DND-41 (cell line): ENCODE results near the gene EIF2B4.

Source experiments
- EZH2 ChIP-seq: IDR thresholded peaks from 3 replicates; pipeline ENCODE4 v1.6.1; 2012; ENCODE audit warnings: borderline replicate concordance, low read depth, mild to moderate bottlenecking, moderate library complexity, low read length, inconsistent platforms; ENCODE audit not compliant: severe bottlenecking
- TF ChIP-seq, protein P1 (sequence below): IDR thresholded peaks from 2 replicates; pipeline ENCODE4 v1.5.1; 2012; ENCODE audit warnings: borderline replicate concordance, low read length, moderate library complexity, mild to moderate bottlenecking; ENCODE audit not compliant: poor library complexity, severe bottlenecking; ENCODE audit errors: extremely low read depth

DNA sequence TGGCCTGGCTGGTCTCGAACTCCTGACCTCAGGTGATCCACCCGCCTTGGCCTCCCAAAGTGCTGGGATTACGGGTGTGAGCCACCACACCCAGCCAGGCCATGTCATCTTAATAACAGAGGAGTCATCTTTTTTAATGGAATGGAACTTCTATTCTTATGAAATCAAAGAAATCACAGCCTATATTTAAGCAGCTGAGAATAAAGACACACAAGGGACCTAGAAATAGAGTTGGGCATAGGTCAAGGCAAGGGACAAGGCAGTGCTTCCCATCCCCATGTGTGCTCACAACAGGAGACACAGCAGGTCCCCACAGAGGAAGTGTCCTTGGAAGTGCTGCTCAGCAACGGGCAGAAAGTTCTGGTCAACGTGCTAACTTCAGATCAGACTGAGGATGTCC is 3.4 kb upstream of the EIF2B4 start:
- TF ChIP-seq, protein P1, sequence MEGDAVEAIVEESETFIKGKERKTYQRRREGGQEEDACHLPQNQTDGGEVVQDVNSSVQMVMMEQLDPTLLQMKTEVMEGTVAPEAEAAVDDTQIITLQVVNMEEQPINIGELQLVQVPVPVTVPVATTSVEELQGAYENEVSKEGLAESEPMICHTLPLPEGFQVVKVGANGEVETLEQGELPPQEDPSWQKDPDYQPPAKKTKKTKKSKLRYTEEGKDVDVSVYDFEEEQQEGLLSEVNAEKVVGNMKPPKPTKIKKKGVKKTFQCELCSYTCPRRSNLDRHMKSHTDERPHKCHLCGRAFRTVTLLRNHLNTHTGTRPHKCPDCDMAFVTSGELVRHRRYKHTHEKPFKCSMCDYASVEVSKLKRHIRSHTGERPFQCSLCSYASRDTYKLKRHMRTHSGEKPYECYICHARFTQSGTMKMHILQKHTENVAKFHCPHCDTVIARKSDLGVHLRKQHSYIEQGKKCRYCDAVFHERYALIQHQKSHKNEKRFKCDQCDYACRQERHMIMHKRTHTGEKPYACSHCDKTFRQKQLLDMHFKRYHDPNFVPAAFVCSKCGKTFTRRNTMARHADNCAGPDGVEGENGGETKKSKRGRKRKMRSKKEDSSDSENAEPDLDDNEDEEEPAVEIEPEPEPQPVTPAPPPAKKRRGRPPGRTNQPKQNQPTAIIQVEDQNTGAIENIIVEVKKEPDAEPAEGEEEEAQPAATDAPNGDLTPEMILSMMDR, result no peak
- TF ChIP-seq EZH2, result no peak
